Keratinocyte (primary cell): ENCODE data around the gene MVP. TPM values are rescaled to one million over a fixed set of nuclear protein-coding genes. Genes with fewer than 3 reads are reported as not detected.

Experiments
- DNase-seq: peaks from one replicate; pipeline ENCODE4 v3.0.0-alpha.2; 2011; ENCODE audit warnings: low read depth, missing footprints, low spot score
- FAIRE-seq: peaks from 2 replicates; lab custom pipeline; 2011; peaks lifted over from hg19 to GRCh38; lab: Jason Lieb, UNC
- H2AFZ ChIP-seq: 2 replicates; pipeline ENCODE4 v1.6.0; 2012; ENCODE audit warnings: low read length, control low read depth, inconsistent platforms; ENCODE audit not compliant: control insufficient read depth
- H3K27ac ChIP-seq: 2 replicates; pipeline ENCODE4 v1.5.1; 2011; ENCODE audit warnings: low read length; ENCODE audit not compliant: control insufficient read depth, insufficient read depth
- H3K27me3 ChIP-seq: 3 replicates; pipeline ENCODE4 v1.6.0; 2011; ENCODE audit warnings: low read length; ENCODE audit not compliant: control insufficient read depth, insufficient read depth; ENCODE audit errors: extremely low read depth
- H3K36me3 ChIP-seq, 2 experiments: 2 replicates in 1 of 2; 3 replicates in 1 of 2; pipeline ENCODE4 v1.5.1; 2011; ENCODE audit warnings: low read length in 2 of 2, mild to moderate bottlenecking in 1 of 2; ENCODE audit not compliant: control insufficient read depth in 2 of 2, insufficient read depth in 2 of 2; ENCODE audit errors: extremely low read depth in 1 of 2
- H3K4me1 ChIP-seq: 3 replicates; pipeline ENCODE4 v1.5.1; 2011; ENCODE audit warnings: low read length; ENCODE audit not compliant: control insufficient read depth, insufficient read depth; ENCODE audit errors: extremely low read depth
- H3K4me2 ChIP-seq: 3 replicates; pipeline ENCODE4 v1.6.0; 2011; ENCODE audit warnings: low read depth, low read length; ENCODE audit not compliant: control insufficient read depth, insufficient read depth; ENCODE audit errors: extremely low read depth
- H3K4me3 ChIP-seq, 3 experiments: fragments of 200-600 bp in 1 of 3; sonication (generic) in 1 of 3; 2 replicates in 2 of 3; 3 replicates in 1 of 3; pipeline ENCODE4 v1.5.1; 2011 to 2016; ENCODE audit warnings: low read length in 3 of 3, mild to moderate bottlenecking in 3 of 3, control low read depth in 2 of 3, inconsistent platforms in 1 of 3, low read depth in 1 of 3, mixed read lengths in 1 of 3, mixed run types in 1 of 3, moderate library complexity in 1 of 3; ENCODE audit not compliant: control insufficient read depth in 2 of 3, insufficient read depth in 2 of 3; ENCODE audit errors: extremely low read depth in 1 of 3
- H3K79me2 ChIP-seq: 2 replicates; pipeline ENCODE4 v1.6.0; 2012; ENCODE audit warnings: low read length; ENCODE audit not compliant: control insufficient read depth, insufficient read depth
- H3K9ac ChIP-seq: 3 replicates; pipeline ENCODE4 v1.6.0; 2011; ENCODE audit warnings: low read length; ENCODE audit not compliant: control insufficient read depth, insufficient read depth; ENCODE audit errors: extremely low read depth
- H3K9me1 ChIP-seq: 3 replicates; pipeline ENCODE4 v1.6.0; 2011; ENCODE audit warnings: low read length; ENCODE audit not compliant: control insufficient read depth, insufficient read depth; ENCODE audit errors: extremely low read depth
- H3K9me3 ChIP-seq: 2 replicates; pipeline ENCODE4 v1.5.1; 2012; ENCODE audit warnings: low read depth, low read length; ENCODE audit not compliant: control insufficient read depth
- H4K20me1 ChIP-seq: 3 replicates; pipeline ENCODE4 v1.6.0; 2011; ENCODE audit warnings: low read length; ENCODE audit not compliant: control insufficient read depth, insufficient read depth; ENCODE audit errors: extremely low read depth
- EZH2 ChIP-seq: IDR thresholded peaks from one replicate; pipeline ENCODE4 v1.6.1; 2012; ENCODE audit warnings: inconsistent platforms, mild to moderate bottlenecking, low read length, moderate library complexity
- dilution Hi-C: fragments of 300-500 bp; cut with MboI; formaldehyde crosslinking; loops from one replicate; pipeline ENCODE4 v1.7.0; 2020; ENCODE audit warnings: low sequenced_read_pairs; ENCODE audit not compliant: extremely low pct_ligation_motif_present
- polyA plus RNA-seq, 5 experiments: library from polyadenylated mRNA; depleted of rRNA in 3 of 5; stranded (reverse) in 3 of 5; stranded (forward) in 1 of 5; unstranded in 1 of 5; fragments of >200 nt; gene quantifications; 1 replicate in 1 of 5; 2 replicates in 3 of 5; 3 replicates in 1 of 5; pipeline versions ENCODE4 v1.2.1 to v1.2.3, GENCODE V29; 2011 to 2012; ENCODE audit warnings: missing spikeins in 2 of 5, low read depth in 1 of 5, low replicate concordance in 1 of 5
- TF ChIP-seq, protein P1 (sequence below), 3 experiments: IDR thresholded peaks in 1 of 3; conservative IDR thresholded peaks in 1 of 3; optimal IDR thresholded peaks in 1 of 3; 2 replicates in 2 of 3; 3 replicates in 1 of 3; pipeline versions ENCODE3 to v1.5.1; 2011; ENCODE audit warnings: low read length in 3 of 3, mild to moderate bottlenecking in 3 of 3, moderate library complexity in 2 of 3, control low read depth in 1 of 3, inconsistent platforms in 1 of 3; ENCODE audit not compliant: insufficient read depth in 2 of 3; ENCODE audit errors: extremely low read depth in 1 of 3

The MVP gene
- polyA plus RNA-seq, 1 donor (not counting 4 experiments of a cell fraction or from before 2014, with no cell fraction given): 148 TPM

DNA sequence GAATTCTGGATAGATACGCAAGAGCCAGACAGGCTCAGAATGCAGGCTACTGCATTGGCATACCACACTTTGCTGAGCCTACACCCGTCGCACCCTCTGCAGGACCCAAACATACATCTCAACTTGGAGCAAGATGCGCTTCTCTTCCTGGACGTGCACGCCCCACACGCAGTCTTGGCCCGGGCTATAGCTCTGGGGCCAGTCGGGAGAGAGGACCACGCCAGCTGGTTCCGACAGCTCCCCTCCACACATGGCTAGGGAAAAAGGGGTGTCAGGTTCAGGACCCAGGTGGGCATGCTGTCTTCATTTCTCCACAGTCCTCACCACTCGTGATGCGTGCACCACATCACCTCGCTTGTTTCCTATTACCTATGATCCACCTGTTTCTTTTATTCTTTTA, 57.9 kb downstream of the MVP start:
- peaks cover 26% of the 10 kb centered on the region for H3K27me3 ChIP-seq
- no peaks in the 10 kb centered on the region for H3K9me1 ChIP-seq
- H3K79me2 ChIP-seq: no peaks in the 10 kb centered on the region
- dilution Hi-C loops: no loop called here
- H3K4me2 ChIP-seq: no peak overlapping the region
- H3K4me1 ChIP-seq: no peaks in the 10 kb centered on the region
- TF ChIP-seq EZH2: no peak
- TF ChIP-seq, protein P1, sequence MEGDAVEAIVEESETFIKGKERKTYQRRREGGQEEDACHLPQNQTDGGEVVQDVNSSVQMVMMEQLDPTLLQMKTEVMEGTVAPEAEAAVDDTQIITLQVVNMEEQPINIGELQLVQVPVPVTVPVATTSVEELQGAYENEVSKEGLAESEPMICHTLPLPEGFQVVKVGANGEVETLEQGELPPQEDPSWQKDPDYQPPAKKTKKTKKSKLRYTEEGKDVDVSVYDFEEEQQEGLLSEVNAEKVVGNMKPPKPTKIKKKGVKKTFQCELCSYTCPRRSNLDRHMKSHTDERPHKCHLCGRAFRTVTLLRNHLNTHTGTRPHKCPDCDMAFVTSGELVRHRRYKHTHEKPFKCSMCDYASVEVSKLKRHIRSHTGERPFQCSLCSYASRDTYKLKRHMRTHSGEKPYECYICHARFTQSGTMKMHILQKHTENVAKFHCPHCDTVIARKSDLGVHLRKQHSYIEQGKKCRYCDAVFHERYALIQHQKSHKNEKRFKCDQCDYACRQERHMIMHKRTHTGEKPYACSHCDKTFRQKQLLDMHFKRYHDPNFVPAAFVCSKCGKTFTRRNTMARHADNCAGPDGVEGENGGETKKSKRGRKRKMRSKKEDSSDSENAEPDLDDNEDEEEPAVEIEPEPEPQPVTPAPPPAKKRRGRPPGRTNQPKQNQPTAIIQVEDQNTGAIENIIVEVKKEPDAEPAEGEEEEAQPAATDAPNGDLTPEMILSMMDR (optimal IDR thresholded peaks at IDR 0.05 in 1 of 3, IDR thresholded peaks at IDR 0.05 in 1 of 3, conservative IDR thresholded peaks at IDR 0.05 in 1 of 3; ENCODE audit: extremely low read depth in 1 of 3, insufficient read depth in 2 of 3, low read length in 3 of 3): no peak
- no peak overlapping the region for H2AFZ ChIP-seq
- H3K4me3 ChIP-seq: no peak overlapping the region
- no peaks in the 10 kb centered on the region for H3K36me3 ChIP-seq
- DNase-seq (no peak), FAIRE-seq (no peak)
- H3K9me3 ChIP-seq: no peaks in the 10 kb centered on the region
- H3K9ac ChIP-seq: no peak overlapping the region
- no peak overlapping the region for H3K27ac ChIP-seq
- H4K20me1 ChIP-seq: no peaks in the 10 kb centered on the region

DNA sequence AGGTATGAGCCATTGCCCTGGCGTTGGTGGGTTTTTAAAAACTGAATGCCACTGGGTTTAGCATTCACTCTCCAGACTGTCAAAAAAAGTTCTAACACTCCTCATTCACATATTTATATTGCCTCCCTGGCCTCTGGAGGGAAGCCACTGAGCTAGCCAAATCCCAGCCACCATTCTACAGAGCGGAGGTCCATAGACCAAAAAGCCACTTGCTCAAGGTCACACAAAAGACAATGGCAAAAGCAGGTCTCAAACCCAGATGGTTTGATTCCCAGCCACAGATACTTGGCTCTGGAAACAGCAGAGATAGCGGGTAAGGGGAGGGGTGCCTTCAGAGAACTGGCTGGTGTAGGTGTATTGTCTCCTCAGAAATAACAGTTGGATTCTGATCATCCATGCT, 60.8 kb downstream of the MVP start:
- no peak for TF ChIP-seq EZH2
- TF ChIP-seq, protein P1 (optimal IDR thresholded peaks at IDR 0.05 in 1 of 3, IDR thresholded peaks at IDR 0.05 in 1 of 3, conservative IDR thresholded peaks at IDR 0.05 in 1 of 3; ENCODE audit: extremely low read depth in 1 of 3, insufficient read depth in 2 of 3, low read length in 3 of 3): no peak
- no peak for FAIRE-seq
- Histone ChIP-seq H3K27ac (no peak overlapping the region), H3K79me2 (no peaks in the 10 kb centered on the region), H3K4me3 (no peak overlapping the region), H3K4me1 (no peaks in the 10 kb centered on the region), H3K9ac (no peak overlapping the region), H3K9me3 (no peaks in the 10 kb centered on the region), H3K9me1 (no peaks in the 10 kb centered on the region), H3K36me3 (no peaks in the 10 kb centered on the region), H3K27me3 (peaks cover 16% of the 10 kb centered on the region), H4K20me1 (no peaks in the 10 kb centered on the region), H2AFZ (no peak overlapping the region), H3K4me2 (no peak overlapping the region)
- dilution Hi-C loops: no loop called here
- DNase-seq: no peak
